BJ (cell line): ENCODE results near the gene CLCN1. TPM values are rescaled to one million over a fixed set of nuclear protein-coding genes. Genes with fewer than 3 reads are reported as not detected.
A peak's percentile ranks its signal among the peaks of the same experiment; 100 is the strongest.

ENCODE experiments used
- CTCF ChIA-PET: fragments of 350-600 bp; formaldehyde crosslinking; extraction: SDS; loops from one replicate; lab custom pipeline; 2021; ENCODE audit warnings: antibody characterized with exemption, inconsistent platforms; lab: Yijun Ruan, JAX
- POLR2A ChIA-PET: fragments of 300-600 bp; sonication (Branson Sonifier 250); formaldehyde crosslinking; extraction: SDS; loops from one replicate; lab custom pipeline; 2021; ENCODE audit warnings: antibody characterized with exemption; lab: Charles Lee
- DNase-seq: peaks from one replicate; pipeline ENCODE4 v3.0.0-alpha.2; 2011; ENCODE audit warnings: low read depth
- H3K27me3 ChIP-seq: 2 replicates; pipeline ENCODE4 v1.6.0; 2011; ENCODE audit warnings: low read length; ENCODE audit not compliant: control insufficient read depth, insufficient read depth
- H3K36me3 ChIP-seq: 2 replicates; pipeline ENCODE4 v1.5.1; 2011; ENCODE audit warnings: low read length; ENCODE audit not compliant: control insufficient read depth, insufficient read depth
- H3K4me3 ChIP-seq: 2 replicates; pipeline ENCODE4 v1.5.1; 2011; ENCODE audit warnings: low read depth, mild to moderate bottlenecking, control low read depth, low read length
- CTCF ChIP-seq: IDR thresholded peaks from 2 replicates; pipeline ENCODE4 v1.5.1; 2011; ENCODE audit warnings: low read depth, mild to moderate bottlenecking, control low read depth, inconsistent platforms, low read length, moderate library complexity; ENCODE audit not compliant: insufficient read depth
- polyA plus RNA-seq: library from polyadenylated mRNA; depleted of rRNA; stranded (reverse); fragments of >200 nt; gene quantifications from 2 replicates; pipeline ENCODE4 v1.2.3, GENCODE V29; 2011

Gene CLCN1
- polyA plus RNA-seq, 1 experiment, result not detected

DNA sequence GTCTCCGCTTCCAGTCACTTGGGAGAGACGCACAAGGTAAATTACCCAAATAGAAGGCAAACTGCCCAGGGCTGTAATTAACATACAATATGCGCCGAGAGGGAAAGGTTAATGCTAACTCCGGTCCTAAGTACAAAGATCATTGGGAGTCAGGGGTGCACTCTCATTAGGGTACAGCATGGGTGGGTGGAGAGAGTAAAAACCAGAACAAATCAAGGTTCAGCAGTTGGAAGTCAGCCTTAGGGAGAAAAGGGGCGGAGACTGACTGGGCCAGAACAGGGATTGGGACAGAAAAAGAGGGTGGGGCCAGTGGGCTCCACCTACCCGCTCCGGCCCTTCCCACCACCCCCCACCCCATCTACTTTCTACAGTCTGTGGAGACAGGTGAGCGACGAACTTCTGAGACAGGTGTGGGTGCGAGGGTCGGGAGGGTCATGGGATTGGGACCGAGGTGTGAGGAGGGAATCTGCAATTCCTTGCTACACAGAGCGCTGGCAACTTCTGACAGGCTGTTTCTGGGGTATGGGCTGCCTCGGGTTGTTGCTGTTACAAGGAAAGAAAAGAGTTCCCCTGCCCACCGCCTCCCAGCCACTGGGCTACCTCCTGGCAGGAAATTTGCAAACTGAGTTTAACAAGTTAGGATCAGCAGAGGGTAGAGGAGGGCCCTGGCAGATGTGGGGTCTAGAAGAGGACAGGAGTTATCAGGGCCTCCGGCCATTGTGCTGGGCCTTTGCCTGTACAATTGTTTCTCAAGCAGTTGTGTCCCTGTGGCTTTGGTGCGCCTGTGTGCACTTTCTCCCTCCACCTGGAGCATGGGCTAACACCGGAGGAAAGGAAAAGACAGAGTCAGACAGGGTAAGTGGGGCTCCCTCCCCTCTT, 31.1 kb upstream of the CLCN1 start, which contains the start of gene TMEM139:
TMEM139 (plus strand) TSS at position 368 of the 879 bp plus-strand sequence. CDS start 1,000 bp downstream, outside the sequence.
- CTCF ChIA-PET, result no interaction called here
- H3K4me3 ChIP-seq, result no peak within 1 kb of the TSS
- no peaks in the 10 kb centered on the region for H3K36me3 ChIP-seq
- H3K27me3 ChIP-seq, result no peaks in the 10 kb centered on the region
- no peak for TF ChIP-seq CTCF
- DNase-seq, result no peak
- POLR2A ChIA-PET, result no interaction called here

DNA sequence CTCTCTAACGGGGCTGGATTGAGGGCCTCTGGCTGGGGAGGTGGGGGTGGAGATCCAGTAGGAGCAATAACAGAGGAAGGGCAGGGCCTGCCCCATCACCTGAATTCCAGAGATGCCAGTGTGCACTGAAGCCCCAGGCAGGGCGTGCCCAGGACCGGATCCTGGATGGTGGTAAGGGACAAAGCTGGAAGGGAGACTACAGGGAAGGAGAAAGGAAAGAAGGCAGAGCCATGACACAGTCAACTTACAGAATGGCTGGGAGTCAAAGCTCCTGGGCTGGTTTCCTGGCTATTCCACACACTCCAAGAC, 30.5 kb upstream of the CLCN1 start:
- Histone ChIP-seq H3K36me3 (no peaks in the 10 kb centered on the region), H3K27me3 (no peaks in the 10 kb centered on the region), H3K4me3 (no peak overlapping the region)
- no peak for DNase-seq
- no peak for TF ChIP-seq CTCF
- ChIA-PET CTCF (interaction anchor here (1.9 kb wide), 1 partner anchor 14 kb away, joined by 5 read pairs; no protein-coding TSS in a partner anchor), POLR2A (no interaction called here)

DNA sequence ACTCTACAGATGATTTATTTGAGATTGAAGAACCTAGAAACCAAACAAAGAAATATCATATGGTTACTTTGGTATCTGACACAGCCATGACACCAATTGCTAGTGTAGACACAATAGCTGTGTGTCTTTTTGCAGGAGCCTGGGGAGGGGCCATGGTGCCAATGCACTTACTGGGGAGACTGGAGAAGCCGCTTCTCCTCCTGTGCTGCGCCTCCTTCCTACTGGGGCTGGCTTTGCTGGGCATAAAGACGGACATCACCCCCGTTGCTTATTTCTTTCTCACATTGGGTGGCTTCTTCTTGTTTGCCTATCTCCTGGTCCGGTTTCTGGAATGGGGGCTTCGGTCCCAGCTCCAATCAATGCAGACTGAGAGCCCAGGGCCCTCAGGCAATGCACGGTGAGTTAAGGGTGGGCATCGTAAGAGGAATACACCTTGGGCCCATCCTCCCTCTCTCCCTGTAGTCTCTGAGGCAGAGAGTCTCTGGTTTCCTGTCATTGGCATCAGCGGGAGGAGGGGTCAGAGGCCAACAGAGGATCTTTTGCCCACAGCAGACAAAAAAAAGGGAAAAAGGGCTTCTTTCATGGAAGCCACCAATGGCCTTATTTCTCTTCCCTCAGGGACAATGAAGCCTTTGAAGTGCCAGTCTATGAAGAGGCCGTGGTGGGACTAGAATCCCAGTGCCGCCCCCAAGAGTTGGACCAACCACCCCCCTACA, 29.9 kb upstream of the CLCN1 start:
- H3K4me3 ChIP-seq, result no peak overlapping the region
- no peak for TF ChIP-seq CTCF
- CTCF ChIA-PET, result interaction anchor here (1.9 kb wide), 1 partner anchor 13 kb away, joined by 5 read pairs; no protein-coding TSS in a partner anchor
- POLR2A ChIA-PET, result no interaction called here
- no peaks in the 10 kb centered on the region for H3K27me3 ChIP-seq
- no peaks in the 10 kb centered on the region for H3K36me3 ChIP-seq
- DNase-seq, result no peak

DNA sequence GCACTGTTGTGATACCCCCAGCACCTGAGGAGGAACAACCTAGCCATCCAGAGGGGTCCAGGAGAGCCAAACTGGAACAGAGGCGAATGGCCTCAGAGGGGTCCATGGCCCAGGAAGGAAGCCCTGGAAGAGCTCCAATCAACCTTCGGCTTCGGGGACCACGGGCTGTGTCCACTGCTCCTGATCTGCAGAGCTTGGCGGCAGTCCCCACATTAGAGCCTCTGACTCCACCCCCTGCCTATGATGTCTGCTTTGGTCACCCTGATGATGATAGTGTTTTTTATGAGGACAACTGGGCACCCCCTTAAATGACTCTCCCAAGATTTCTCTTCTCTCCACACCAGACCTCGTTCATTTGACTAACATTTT, 29.4 kb upstream of the CLCN1 start:
- Histone ChIP-seq H3K4me3 (no peak overlapping the region), H3K27me3 (no peaks in the 10 kb centered on the region), H3K36me3 (no peaks in the 10 kb centered on the region)
- TF ChIP-seq CTCF, result no peak
- DNase-seq, result no peak
- POLR2A ChIA-PET, result no interaction called here
- CTCF ChIA-PET, result interaction anchor here (1.9 kb wide), 1 partner anchor 12 kb away, joined by 5 read pairs; no protein-coding TSS in a partner anchor

DNA sequence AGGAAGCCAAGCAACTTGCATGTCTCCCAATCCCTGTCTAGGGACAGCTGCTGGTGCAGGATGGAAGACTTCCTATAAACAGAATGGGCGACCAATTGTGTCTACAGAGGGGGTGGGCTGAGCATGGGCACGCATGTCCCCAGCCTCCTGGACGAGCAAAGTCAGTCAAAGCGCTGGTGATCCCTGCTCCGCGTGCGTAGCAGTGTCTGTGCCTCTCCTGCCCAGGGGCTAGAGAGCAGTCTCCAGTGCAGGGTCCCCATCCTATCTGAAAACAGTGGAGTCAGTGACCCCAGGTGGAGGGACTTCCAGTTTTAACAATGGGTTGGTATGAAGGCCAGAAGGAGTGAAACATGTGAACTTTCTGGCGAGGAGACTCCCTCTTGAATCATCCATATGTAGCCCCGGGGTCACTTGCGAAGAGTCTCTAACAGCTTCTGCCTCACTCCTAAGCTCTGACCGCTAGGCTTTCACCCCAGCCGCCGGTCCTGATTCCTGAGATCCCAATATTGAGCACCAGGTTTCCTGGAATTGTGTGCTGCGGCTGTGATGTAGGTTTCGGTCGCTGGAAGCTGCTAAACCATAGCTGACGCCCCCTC, 28.5 kb upstream of the CLCN1 start:
- Histone ChIP-seq H3K36me3 (peaks cover under 1% of the 10 kb centered on the region; the same call in 1 of the 2 replicates), H3K4me3 (peak overlapping the region; percentile 35), H3K27me3 (no peaks in the 10 kb centered on the region)
- TF ChIP-seq CTCF, result no peak
- no peak for DNase-seq
- ChIA-PET POLR2A (no interaction called here), CTCF (interaction anchor here (0.7 to 1.9 kb wide), 5 partner anchors 8 to 93 kb away, joined by 3 to 6 read pairs (median 4); no protein-coding TSS in a partner anchor)
